Aorta (tissue), 5 donors: ENCODE data around the gene OSBPL3. TPM values are rescaled to one million over a fixed set of nuclear protein-coding genes. Genes with fewer than 3 reads are reported as not detected.
A peak's percentile ranks its signal among the peaks of the same experiment; 100 is the strongest.
"Not testable (repeated sequence)": the region's sequence is repeated elsewhere in the genome, so short reads cannot be mapped to it uniquely, and the experiment has no call there.

Source experiments
- ATAC-seq: fragments of 200-7000 bp; cut with Tn5 transposase; one replicate; pipeline ENCODE4 v1.9.1; 2022; ENCODE audit warnings: moderate library complexity; ENCODE audit not compliant: low FRiP score
- DNase-seq, 2 donors: peaks; one replicate each; pipeline ENCODE4 v3.0.0-alpha.2; 2020
- H3K27ac ChIP-seq, 2 donors: one replicate each; pipeline ENCODE4 v1.5.1; 2013; ENCODE audit warnings: low read length in 2 of 2, mild to moderate bottlenecking in 2 of 2, moderate library complexity in 2 of 2, control low read depth in 1 of 2, inconsistent platforms in 1 of 2, low read depth in 1 of 2
- H3K27me3 ChIP-seq, 2 donors: one replicate each; pipeline ENCODE4 v1.6.1; 2013; ENCODE audit warnings: control low read depth in 1 of 2, low read length in 1 of 2, mild to moderate bottlenecking in 1 of 2, moderate library complexity in 1 of 2; ENCODE audit not compliant: insufficient read depth in 2 of 2, control insufficient read depth in 1 of 2
- H3K36me3 ChIP-seq, 2 donors: one replicate each; pipeline ENCODE4 v1.6.1; 2013; ENCODE audit warnings: control low read depth in 1 of 2, low read length in 1 of 2, mild to moderate bottlenecking in 1 of 2; ENCODE audit not compliant: insufficient read depth in 2 of 2, control insufficient read depth in 1 of 2
- H3K4me1 ChIP-seq, 2 donors: one replicate each; pipeline ENCODE4 v1.6.1; 2013; ENCODE audit warnings: low read length in 2 of 2, control low read depth in 1 of 2, mild to moderate bottlenecking in 1 of 2, moderate library complexity in 1 of 2; ENCODE audit not compliant: insufficient read depth in 2 of 2, control insufficient read depth in 1 of 2
- H3K4me3 ChIP-seq, 2 donors: one replicate each; pipeline ENCODE4 v1.5.1; 2013; ENCODE audit warnings: low read length in 2 of 2, control low read depth in 1 of 2, mild to moderate bottlenecking in 1 of 2
- H3K9me3 ChIP-seq: one replicate; pipeline ENCODE4 v1.6.1; 2013; ENCODE audit warnings: mild to moderate bottlenecking, low read length; ENCODE audit not compliant: control insufficient read depth
- WGBS, 2 donors: extraction: QIAGEN DNeasy Blood & Tissue Kit; methylation state at CpG; one replicate each; pipeline ENCODE4 v1.1.7; 2013; 5-methylcytosine and 5-hydroxymethylcytosine counted together
- intact Hi-C, 2 donors: fragments of 100-400 bp; cut with DNase I; formaldehyde crosslinking; loops; one replicate each; pipeline versions ENCODE4 v1.14.2 to v1.15.0; 2022
- long read RNA-seq, 2 donors: library from polyadenylated mRNA; unstranded; transcript quantifications; one replicate each; pipeline ENCODE4 v2.0.0, GENCODE V29; 2020 to 2021
- polyA plus RNA-seq, 2 donors: library from polyadenylated mRNA; stranded (reverse); fragments of 200-250 nt; gene quantifications; one replicate each; pipeline ENCODE4 v1.2.3, GENCODE V29; 2013
- total RNA-seq, 2 donors: library from RNA; stranded (reverse); fragmentation: NEBNext Ultra II Directional; extraction: Animal tissue kit (Norgen Biotek cat#: 25700); gene quantifications; one replicate each; pipeline ENCODE4 v1.2.1, GENCODE V29; 2021
- donor health status: healthy with polysubstance abuse.
- donor health status: Bipolar disorder and iron deficiency.
- donor health status: DM: no; HTN: no; CAD: no.
- donor health status: DM: no; HTN: no; CAD: no.
- donor health status: DM: yes; HTN: yes; CAD: no.

The OSBPL3 gene
- 10 to 100 TPM in 1 of 2 donors, 1 to 10 TPM in 1; 8.3 to 15.6 TPM for total RNA-seq
- polyA plus RNA-seq: 1 to 10 TPM in 1 of 2 donors, under 1 TPM in 1; 0.41 to 2.9 TPM
- long read RNA-seq, donor 1, partial matches to known transcripts: 2 of 6 reads
- long read RNA-seq, donor 1, other reads (novel, unspliced or antisense): 4 of 6 reads
- long read RNA-seq, donor 2, partial matches to known transcripts: 0 of 6 reads
- long read RNA-seq, donor 2, other reads (novel, unspliced or antisense): 6 of 6 reads

GRCh38 chr7:24979863-24980533 is at the start of gene OSBPL3:
TSS of gene OSBPL3 (minus strand) at chr7:24980178. CDS start at chr7:24892472, 87,706 bp downstream.
- Histone ChIP-seq H3K4me1 (no peaks in the 10 kb centered on the region), H3K27me3 (no peaks in the 10 kb centered on the region), H3K36me3 (no peaks in the 10 kb centered on the region), H3K27ac (peak within 1 kb of the TSS in 1 of 2 donors; percentile 65), H3K9me3 (no peaks in the 10 kb centered on the region), H3K4me3 (peak within 1 kb of the TSS; percentile 83 to 90)
- 0% methylated on average over 67 to 73 of the region's 73 CpGs for WGBS, 2 donors
- peak; percentile 98 for ATAC-seq
- intact Hi-C loops: loop anchor here (5.0 kb wide), 2 partner anchors 148 to 158 kb away; no protein-coding TSS in a partner anchor
- peak; percentile 97 for DNase-seq

GRCh38 chr7:25029075-25029474 is 49.1 kb upstream of the OSBPL3 start:
- ATAC-seq (no peak), DNase-seq (no peak)
- H3K27ac ChIP-seq: no peak overlapping the region
- H3K9me3 ChIP-seq: peaks cover 2% of the 10 kb centered on the region
- intact Hi-C loops: no loop called here
- no peaks in the 10 kb centered on the region for H3K36me3 ChIP-seq
- H3K4me3 ChIP-seq: no peak overlapping the region
- H3K27me3 ChIP-seq: peaks cover 0 to 1% of the 10 kb centered on the region in 2 donors
- H3K4me1 ChIP-seq: no peaks in the 10 kb centered on the region
- 77 to 92% methylated on average over 1 of the region's 1 CpG for WGBS, 2 donors

GRCh38 chr7:25028370-25029021 is 48.5 kb upstream of the OSBPL3 start:
- no peaks in the 10 kb centered on the region for H3K4me1 ChIP-seq
- peaks cover 2% of the 10 kb centered on the region for H3K9me3 ChIP-seq
- intact Hi-C loops: no loop called here
- peaks cover 0 to 1% of the 10 kb centered on the region in 2 donors for H3K27me3 ChIP-seq
- no peak overlapping the region for H3K27ac ChIP-seq
- H3K36me3 ChIP-seq: no peaks in the 10 kb centered on the region
- ATAC-seq: no peak
- no peak overlapping the region for H3K4me3 ChIP-seq
- WGBS, 2 donors: 25 to 34% methylated on average over 8 of the region's 8 CpGs
- no peak for DNase-seq

- no peak for ATAC-seq
These were observed 46.2 kb upstream of the OSBPL3 start for GRCh38 chr7:25026156-25026555.

GRCh38 chr7:25025218-25025671 is 45.3 kb upstream of the OSBPL3 start:
- H3K9me3 ChIP-seq: peaks cover 2% of the 10 kb centered on the region
- DNase-seq (no peak), ATAC-seq (no peak)
- no peak overlapping the region for H3K27ac ChIP-seq
- intact Hi-C loops: no loop called here
- H3K36me3 ChIP-seq: no peaks in the 10 kb centered on the region
- H3K4me1 ChIP-seq: no peaks in the 10 kb centered on the region
- H3K27me3 ChIP-seq: peaks cover 0 to 1% of the 10 kb centered on the region in 2 donors
- no peak overlapping the region for H3K4me3 ChIP-seq

More at GRCh38 chr7:25026156-25026555, 46.2 kb upstream of the OSBPL3 start:
- H3K9me3 ChIP-seq: peaks cover 2% of the 10 kb centered on the region
- intact Hi-C loops: no loop called here
- DNase-seq: no peak
- no peak overlapping the region for H3K4me3 ChIP-seq
- H3K27me3 ChIP-seq: peaks cover 0 to 1% of the 10 kb centered on the region in 2 donors
- no peaks in the 10 kb centered on the region for H3K36me3 ChIP-seq
- H3K4me1 ChIP-seq: no peaks in the 10 kb centered on the region
- 44 to 49% methylated on average over 3 of the region's 3 CpGs for WGBS, 2 donors
- H3K27ac ChIP-seq: no peak overlapping the region

- peaks cover 2% of the 10 kb centered on the region for H3K9me3 ChIP-seq
- no peak overlapping the region for H3K27ac ChIP-seq
- H3K36me3 ChIP-seq: no peaks in the 10 kb centered on the region
- ATAC-seq (no peak), DNase-seq (no peak)
- H3K27me3 ChIP-seq: peaks cover 0 to 1% of the 10 kb centered on the region in 2 donors
- H3K4me3 ChIP-seq: no peak overlapping the region
- intact Hi-C loops: no loop called here
- no peaks in the 10 kb centered on the region for H3K4me1 ChIP-seq
- 66 to 83% methylated on average over 2 of the region's 2 CpGs for WGBS, 2 donors
These were observed 44.1 kb upstream of the OSBPL3 start for GRCh38 chr7:25024066-25024465.

GRCh38 chr7:25017671-25018070 is 37.7 kb upstream of the OSBPL3 start:
- H3K27ac ChIP-seq, H3K4me1 ChIP-seq, H3K36me3 ChIP-seq, H3K4me3 ChIP-seq, DNase-seq, ATAC-seq, H3K27me3 ChIP-seq, H3K9me3 ChIP-seq, intact Hi-C loops: not testable (repeated sequence)
- 91 to 92% methylated on average over 17 to 24 of the region's 30 CpGs for WGBS, 2 donors

- ATAC-seq (no peak), DNase-seq (no peak)
- 56 to 60% methylated on average over 2 of the region's 2 CpGs for WGBS, 2 donors
- no peak overlapping the region for H3K27ac ChIP-seq
- H3K27me3 ChIP-seq: no peaks in the 10 kb centered on the region
- H3K36me3 ChIP-seq: no peaks in the 10 kb centered on the region
- no peaks in the 10 kb centered on the region for H3K9me3 ChIP-seq
- intact Hi-C loops: no loop called here
- H3K4me3 ChIP-seq: no peak overlapping the region
- H3K4me1 ChIP-seq: no peaks in the 10 kb centered on the region
These were observed 34.8 kb upstream of the OSBPL3 start for GRCh38 chr7:25014756-25015155.
